Measurements from ENCODE around the gene NTSR1. TPM values are rescaled to one million over a fixed set of nuclear protein-coding genes. Genes with fewer than 3 reads are reported as not detected.

The NTSR1 gene
- total and polyA plus RNA-seq, 2 of the 13 experiments (the other 11 are each of a cell fraction or from before 2014, with no cell fraction given) = 0.09 to 0.12 TPM

DNA sequence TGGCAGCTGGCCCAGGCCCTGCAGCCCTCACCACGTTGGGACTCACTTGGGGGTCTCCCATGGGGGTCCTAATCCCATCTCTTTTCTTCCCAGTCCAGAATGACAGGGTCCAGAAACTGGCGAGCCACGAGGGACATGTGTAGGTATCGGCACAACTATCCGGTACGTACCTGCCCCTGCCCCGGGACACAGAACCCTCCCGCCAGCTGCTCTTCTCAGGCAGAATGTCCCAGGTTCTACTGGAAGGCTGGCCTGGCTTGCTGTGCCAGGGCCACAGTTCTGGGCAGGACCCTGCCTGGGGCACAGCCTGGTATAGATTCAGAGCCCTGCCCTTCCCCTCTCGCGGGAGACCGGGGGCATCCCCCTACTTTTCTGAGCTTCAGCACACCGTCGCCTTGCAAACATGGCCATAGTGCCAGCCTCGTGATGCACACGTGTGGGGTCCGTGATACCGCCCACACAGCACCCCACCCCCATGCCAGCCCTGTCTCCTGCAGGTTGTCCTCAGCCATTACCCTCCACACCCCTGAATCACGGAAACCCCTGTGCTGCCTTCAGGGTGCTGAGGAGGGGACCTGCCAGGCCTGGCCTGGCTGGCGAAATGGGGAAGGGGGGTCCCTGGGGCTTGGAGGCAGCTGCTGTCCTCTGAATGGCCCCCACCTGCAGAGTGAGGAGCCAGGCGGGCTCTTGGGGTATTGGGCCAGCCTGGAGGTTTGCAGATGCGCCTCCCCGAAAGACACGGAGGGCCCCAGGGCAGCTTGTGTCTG is 99.0 kb downstream of the NTSR1 start:
- ChIA-PET CTCF (ENCODE audit: low intra/inter-chr PET ratio, low total read pairs) (interaction anchor here (1.0 to 2.1 kb wide), 6 partner anchors 8 to 184 kb away, joined by 3 to 25 read pairs (median 6); no protein-coding TSS in a partner anchor), POLR2A (interaction anchor here (0.9 to 6.6 kb wide), 5 partner anchors 11 to 141 kb away, joined by 3 to 110 read pairs (median 11); partner anchors contain the start of gene MRGBP)
- no peak overlapping the region for H3K4me3 ChIP-seq (replicated peaks in 1 of 3; ENCODE audit: insufficient read depth in 1 of 3, low read depth in 2 of 3, low read length in 3 of 3)
- in situ Hi-C loops (cut with HindIII; ENCODE audit: extremely low pct_ligation_motif_present, low pct_unique_long_range_greater_than_20kb) (no loop called here), intact Hi-C loops (cut with micrococcal nuclease; ENCODE audit: unreplicated experiment) (loop anchor here (5.0 kb wide), 1 partner anchor 185 kb away; no protein-coding TSS in a partner anchor)
- H4K20me1 ChIP-seq (ENCODE audit: insufficient read depth, low read length) = peaks cover 15% of the 10 kb centered on the region; the same call in 1 of the 2 replicates
- peaks cover 43 to 58% of the 10 kb centered on the region in 2 experiments for H3K36me3 ChIP-seq (replicated peaks in 1 of 2; ENCODE audit: control insufficient read depth in 1 of 2, insufficient read depth in 2 of 2, low read length in 2 of 2)
- no peaks in the 10 kb centered on the region for H3K27me3 ChIP-seq (ENCODE audit: control insufficient read depth in 1 of 2, insufficient read depth in 2 of 2, low read length in 2 of 2)
- H3K79me2 ChIP-seq (ENCODE audit: insufficient read depth, low read length) = peaks cover 24% of the 10 kb centered on the region
- DNase-seq (ENCODE audit: low spot score) (no peak), ATAC-seq (no peak), FAIRE-seq (no peak)
- no peak overlapping the region for H3K4me2 ChIP-seq (ENCODE audit: low read depth, low read length)
- no peak overlapping the region for H2AFZ ChIP-seq (ENCODE audit: low read length)
- H3K9ac ChIP-seq (ENCODE audit: insufficient read depth, low read depth, low read length) = 0 out of 2 replicates have a peak overlapping the region, but pooled peaks have one; percentile 88
- peaks cover 45% of the 10 kb centered on the region for H3K4me1 ChIP-seq (ENCODE audit: insufficient read depth, low read length)
- BruUV-seq (replicated peaks) = no TSS peak
- H3K27ac ChIP-seq (ENCODE audit: extremely low read length, insufficient read depth, low read length) = peak overlapping the region; percentile 89
- 96% methylated on average over 22 of the region's 23 CpGs for WGBS (ENCODE audit: low lambda C conversion rate)
- H3K9me3 ChIP-seq (ENCODE audit: low read length) = no peaks in the 10 kb centered on the region
- no peak for TF ChIP-seq NONO (IDR thresholded peaks at IDR 0.05)
- 0 out of 2 replicates have a peak, but pooled peaks have one; percentile 34 for TF ChIP-seq NONO (CRISPR knock-in tag; conservative IDR thresholded peaks at IDR 0.05)
- peak; percentile 22; the same call in 1 of the 2 replicates for TF ChIP-seq ZNF746 (CRISPR knock-in tag; IDR thresholded peaks at IDR 0.05)
- 0 out of 2 replicates have a peak, but pooled peaks have one; percentile 70 for TF ChIP-seq MATR3 (CRISPR knock-in tag; IDR thresholded peaks at IDR 0.05)
- TF ChIP-seq AGO1 (IDR thresholded peaks at IDR 0.05; ENCODE audit: low read depth, low read length, poor library complexity, severe bottlenecking) = peak; percentile 77
- peak; percentile 89 for TF ChIP-seq AGO2 (optimal IDR thresholded peaks at IDR 0.05; ENCODE audit: low read depth, low read length)
- TF ChIP-seq SPEN (CRISPR knock-in tag; IDR thresholded peaks at IDR 0.05; ENCODE audit: low read depth) = 0 out of 2 replicates have a peak, but pooled peaks have one; percentile 5
- peak; percentile 12; the same call in 1 of the 2 replicates for TF ChIP-seq ZNF547 (CRISPR knock-in tag; IDR thresholded peaks at IDR 0.05)
- peak; percentile 62; the same call in 1 of the 2 replicates for TF ChIP-seq RBFOX2 (IDR thresholded peaks at IDR 0.05; ENCODE audit: low read depth, low read length)
- TF ChIP-seq BCL3 (CRISPR knock-in tag; IDR thresholded peaks at IDR 0.05) = 0 out of 2 replicates have a peak, but pooled peaks have one; percentile 39
- no peak for TF ChIP-seq MED8 (CRISPR knock-in tag; IDR thresholded peaks at IDR 0.05; ENCODE audit: insufficient replicate concordance)
- peak; percentile 87; the same call in 1 of the 2 replicates for TF ChIP-seq HNRNPL (IDR thresholded peaks at IDR 0.05; ENCODE audit: low read depth, low read length)
- TF ChIP-seq, protein P1, sequence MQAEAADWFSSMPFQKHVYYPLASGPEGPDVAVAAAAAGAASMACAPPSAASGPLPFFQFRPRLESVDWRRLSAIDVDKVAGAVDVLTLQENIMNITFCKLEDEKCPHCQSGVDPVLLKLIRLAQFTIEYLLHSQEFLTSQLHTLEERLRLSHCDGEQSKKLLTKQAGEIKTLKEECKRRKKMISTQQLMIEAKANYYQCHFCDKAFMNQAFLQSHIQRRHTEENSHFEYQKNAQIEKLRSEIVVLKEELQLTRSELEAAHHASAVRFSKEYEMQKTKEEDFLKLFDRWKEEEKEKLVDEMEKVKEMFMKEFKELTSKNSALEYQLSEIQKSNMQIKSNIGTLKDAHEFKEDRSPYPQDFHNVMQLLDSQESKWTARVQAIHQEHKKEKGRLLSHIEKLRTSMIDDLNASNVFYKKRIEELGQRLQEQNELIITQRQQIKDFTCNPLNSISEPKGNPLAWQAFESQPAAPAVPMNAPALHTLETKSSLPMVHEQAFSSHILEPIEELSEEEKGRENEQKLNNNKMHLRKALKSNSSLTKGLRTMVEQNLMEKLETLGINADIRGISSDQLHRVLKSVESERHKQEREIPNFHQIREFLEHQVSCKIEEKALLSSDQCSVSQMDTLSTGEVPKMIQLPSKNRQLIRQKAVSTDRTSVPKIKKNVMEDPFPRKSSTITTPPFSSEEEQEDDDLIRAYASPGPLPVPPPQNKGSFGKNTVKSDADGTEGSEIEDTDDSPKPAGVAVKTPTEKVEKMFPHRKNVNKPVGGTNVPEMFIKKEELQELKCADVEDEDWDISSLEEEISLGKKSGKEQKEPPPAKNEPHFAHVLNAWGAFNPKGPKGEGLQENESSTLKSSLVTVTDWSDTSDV (CRISPR knock-in tag; IDR thresholded peaks at IDR 0.05) = peak; percentile 60; the same call in 1 of the 2 replicates
- no peak for TF ChIP-seq ONECUT2 (CRISPR knock-in tag; IDR thresholded peaks at IDR 0.05)
- TF ChIP-seq HES4 (CRISPR knock-in tag; IDR thresholded peaks at IDR 0.05; ENCODE audit: borderline replicate concordance) = 0 out of 2 replicates have a peak, but pooled peaks have one; percentile 17
- TF ChIP-seq ZNF878 (CRISPR knock-in tag; IDR thresholded peaks at IDR 0.05) = no peak
- peak; percentile 71; the same call in 1 of the 2 replicates for TF ChIP-seq SNAI1 (CRISPR knock-in tag; IDR thresholded peaks at IDR 0.05; ENCODE audit: borderline replicate concordance)
- TF ChIP-seq ZNF724P (CRISPR knock-in tag; IDR thresholded peaks at IDR 0.05; ENCODE audit: borderline replicate concordance) = 0 out of 2 replicates have a peak, but pooled peaks have one; percentile 28
- TF ChIP-seq SAFB2 (CRISPR knock-in tag; IDR thresholded peaks at IDR 0.05; ENCODE audit: borderline replicate concordance, low read depth) = peak; percentile 57; the same call in 1 of the 2 replicates
